GM11168 (cell line): ENCODE measurements around the gene ADAMTS19.
"Not testable (repeated sequence)": the region's sequence is repeated elsewhere in the genome, so short reads cannot be mapped to it uniquely, and the experiment has no call there.

Experiments
- in situ Hi-C: fragments of 300-500 bp; cut with MboI; formaldehyde crosslinking; loops from one replicate; pipeline ENCODE4 v1.12.0; 2022; ENCODE audit warnings: low sequenced_read_pairs; ENCODE audit not compliant: unreplicated experiment

ADAMTS19 gene

GRCh38 chr5:129584496-129584895 is 124.4 kb downstream of the ADAMTS19 start:
- in situ Hi-C loops, result not testable (repeated sequence)

- in situ Hi-C loops, result no loop called here
Measured at GRCh38 chr5:129591508-129592160, 131.5 kb downstream of the ADAMTS19 start.

GRCh38 chr5:129593525-129593924 is 133.4 kb downstream of the ADAMTS19 start:
- in situ Hi-C loops, result no loop called here

DNA sequence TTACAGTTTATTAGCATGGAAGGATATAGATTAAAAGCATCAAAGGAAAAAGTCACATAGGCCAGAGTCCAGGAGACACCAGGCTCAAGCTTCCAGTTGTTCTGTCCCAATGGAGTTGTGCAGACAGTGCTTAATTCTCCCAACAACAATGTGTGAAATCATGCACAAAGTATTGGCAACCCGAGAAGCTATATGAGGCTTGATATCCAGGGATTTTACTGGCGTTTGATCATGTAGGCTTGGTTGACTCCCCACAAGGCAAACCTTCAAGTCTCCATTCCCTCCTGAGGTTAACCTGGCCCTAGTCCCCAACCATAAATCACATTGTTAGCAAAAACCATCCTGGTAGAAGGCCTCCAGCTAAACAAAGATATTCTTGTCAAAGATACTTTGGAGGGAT is 141.5 kb downstream of the ADAMTS19 start:
- in situ Hi-C loops, result no loop called here

GRCh38 chr5:129608350-129608749 is 148.3 kb downstream of the ADAMTS19 start:
- in situ Hi-C loops, result no loop called here

- in situ Hi-C loops, result no loop called here
Measured at GRCh38 chr5:129609710-129610109, 149.6 kb downstream of the ADAMTS19 start.

GRCh38 chr5:129616517-129616916 is 156.4 kb downstream of the ADAMTS19 start:
- in situ Hi-C loops, result no loop called here

- in situ Hi-C loops, result no loop called here
Measured at GRCh38 chr5:129617206-129617605, 157.1 kb downstream of the ADAMTS19 start.

GRCh38 chr5:129619782-129620181 is 159.7 kb downstream of the ADAMTS19 start:
- in situ Hi-C loops, result no loop called here

DNA sequence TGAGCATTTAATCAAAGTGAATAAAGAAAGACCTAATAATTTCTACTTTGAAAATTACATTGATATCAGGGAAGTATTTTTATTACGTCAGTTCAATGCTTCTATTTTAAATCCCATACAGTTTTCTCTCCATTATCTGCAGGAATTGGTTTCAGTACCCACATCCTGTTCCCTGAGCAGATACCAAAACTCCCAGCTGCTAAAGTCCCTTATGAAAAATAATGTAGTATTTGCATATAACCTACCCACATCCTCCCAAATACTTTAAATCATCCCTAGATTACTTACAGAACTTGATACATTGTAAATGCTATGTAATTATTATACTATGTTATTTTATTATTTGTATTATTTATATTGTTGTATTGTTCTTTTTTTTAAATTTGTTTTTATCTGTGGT is 162.4 kb downstream of the ADAMTS19 start:
- in situ Hi-C loops, result no loop called here

- in situ Hi-C loops, result no loop called here
Measured at GRCh38 chr5:129629575-129629974, 169.5 kb downstream of the ADAMTS19 start.

DNA sequence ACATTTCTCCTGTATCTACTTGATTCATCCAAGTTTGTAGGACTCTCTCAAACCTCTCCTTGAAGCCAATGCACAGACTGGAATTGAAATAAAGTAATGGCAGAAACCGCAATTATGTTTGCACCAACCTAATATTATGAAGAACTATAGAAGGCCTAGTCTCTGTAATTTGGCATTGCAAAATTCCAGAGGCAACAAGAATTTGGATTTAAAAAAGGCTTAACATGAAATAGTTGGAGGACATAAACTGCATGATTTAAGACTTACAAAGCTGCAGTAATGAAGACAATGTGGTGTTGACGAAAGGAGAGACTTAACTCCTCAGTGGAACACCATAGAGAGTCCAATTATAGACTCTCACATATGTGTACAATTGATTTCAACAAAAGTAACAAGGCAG is 170.0 kb downstream of the ADAMTS19 start:
- in situ Hi-C loops, result no loop called here

DNA sequence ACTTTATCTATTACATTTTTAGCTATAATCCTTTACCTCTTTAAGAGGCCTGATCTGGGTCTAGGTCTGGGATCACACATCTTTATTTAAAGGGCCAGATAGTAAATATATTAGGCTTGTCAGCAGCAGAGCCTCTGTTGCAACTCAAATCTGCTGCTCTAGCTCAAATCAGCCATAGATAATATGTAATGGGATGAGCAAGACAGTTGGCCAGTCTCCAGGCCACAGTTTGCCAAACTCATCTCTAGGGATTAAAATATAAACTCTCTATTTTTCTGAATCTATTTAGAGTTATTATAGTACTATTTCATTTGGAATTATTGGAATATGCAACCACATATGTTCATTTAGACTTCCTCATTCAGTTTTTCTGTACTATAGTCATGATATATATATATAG is 171.9 kb downstream of the ADAMTS19 start:
- in situ Hi-C loops, result no loop called here

GRCh38 chr5:129637501-129637900 is 177.4 kb downstream of the ADAMTS19 start:
- in situ Hi-C loops, result not testable (repeated sequence)

GRCh38 chr5:129639331-129639730 is 179.2 kb downstream of the ADAMTS19 start:
- in situ Hi-C loops, result no loop called here

- in situ Hi-C loops, result no loop called here
Measured at GRCh38 chr5:129652349-129653056, 192.4 kb downstream of the ADAMTS19 start.

- in situ Hi-C loops, result no loop called here
Measured at GRCh38 chr5:129653057-129653375, 192.9 kb downstream of the ADAMTS19 start.

DNA sequence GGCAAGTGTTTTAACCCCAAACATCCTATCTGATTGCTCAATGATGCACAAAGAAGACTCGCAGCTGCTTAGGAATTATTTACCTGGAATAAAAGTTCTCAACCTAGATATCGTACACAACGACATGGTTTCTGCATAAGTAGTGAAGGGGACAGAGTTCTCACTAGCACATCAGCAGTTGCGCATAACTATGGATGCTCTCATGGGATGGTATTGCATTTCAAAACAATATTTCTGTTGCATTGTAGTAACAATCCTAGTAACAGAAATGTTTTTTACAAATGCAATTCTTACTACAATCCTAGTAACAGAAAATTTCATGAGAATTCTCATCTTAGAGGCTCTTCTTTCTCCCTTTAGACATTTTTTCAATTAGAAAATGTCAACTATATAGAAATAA is 193.3 kb downstream of the ADAMTS19 start:
- in situ Hi-C loops, result no loop called here

DNA sequence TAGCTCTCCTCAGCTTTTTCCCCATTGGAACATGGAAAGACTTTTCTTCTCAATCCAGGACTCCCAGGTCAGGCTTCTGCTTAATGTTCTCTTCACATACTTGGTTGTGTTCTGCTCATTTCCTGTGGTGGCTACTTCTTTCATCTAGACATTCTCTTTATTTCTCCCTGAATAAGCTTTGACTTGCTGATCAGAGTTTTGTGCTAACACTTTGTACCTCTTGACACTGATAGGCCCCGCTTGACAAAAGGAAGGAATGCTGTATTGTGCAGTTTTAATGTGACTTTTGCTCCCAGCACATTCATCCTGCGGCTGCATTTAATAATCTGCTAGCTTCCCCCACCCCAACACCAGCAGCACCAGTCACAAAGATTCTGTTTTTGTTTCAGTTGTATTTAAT is 196.9 kb downstream of the ADAMTS19 start:
- in situ Hi-C loops, result no loop called here

- in situ Hi-C loops, result no loop called here
Measured at GRCh38 chr5:129658801-129659200, 198.7 kb downstream of the ADAMTS19 start.

GRCh38 chr5:129661366-129662035 is 201.4 kb downstream of the ADAMTS19 start:
- in situ Hi-C loops, result no loop called here
